ENCODE data around the gene BNC1. TPM values are rescaled to one million over a fixed set of nuclear protein-coding genes. Genes with fewer than 3 reads are reported as not detected.

The BNC1 gene
- total RNA-seq: 1 to 10 TPM in 3 of 4 donors, under 1 TPM in 1; 0.79 to 2.3 (median 1.8) TPM
- polyA plus RNA-seq: 0.34 TPM
- long read RNA-seq, donor 1, partial matches to known transcripts: 1 of 2 reads
- long read RNA-seq, donor 1, other reads (novel, unspliced or antisense): 0 of 2 reads
- long read RNA-seq, donor 2: 0 reads
- long read RNA-seq, donor 3, partial matches to known transcripts: 0 of 1 reads
- long read RNA-seq, donor 3, other reads (novel, unspliced or antisense): 1 of 1 reads
- long read RNA-seq, donor 4, partial matches to known transcripts: 1 of 1 reads
- long read RNA-seq, donor 4, other reads (novel, unspliced or antisense): 0 of 1 reads

GRCh38 chr15:83284559-83285283 is at the start of gene BNC1:
BNC1 (minus strand) TSS chr15:83284664; CDS start chr15:83284628, 36 bp downstream.
- peak; percentile 21 to 60 (median 56) for DNase-seq
- Histone ChIP-seq H3K9me3 (ENCODE audit: control insufficient read depth, low read length) (no peaks in the 10 kb centered on the region), H3K27me3 (ENCODE audit: control insufficient read depth, insufficient read depth) (no peaks in the 10 kb centered on the region), H3K4me1 (ENCODE audit: control insufficient read depth, insufficient read depth, low read length) (no peaks in the 10 kb centered on the region), H3K27ac (ENCODE audit: low read length) (no peak within 1 kb of the TSS), H3K4me3 (ENCODE audit: low read length) (peak within 1 kb of the TSS; percentile 88)
- peak in 1 of 2 donors; percentile 30 for ATAC-seq
- 7% methylated on average over 89 of the region's 93 CpGs for WGBS
- intact Hi-C loops (cut with DNase I): no loop called here

DNA sequence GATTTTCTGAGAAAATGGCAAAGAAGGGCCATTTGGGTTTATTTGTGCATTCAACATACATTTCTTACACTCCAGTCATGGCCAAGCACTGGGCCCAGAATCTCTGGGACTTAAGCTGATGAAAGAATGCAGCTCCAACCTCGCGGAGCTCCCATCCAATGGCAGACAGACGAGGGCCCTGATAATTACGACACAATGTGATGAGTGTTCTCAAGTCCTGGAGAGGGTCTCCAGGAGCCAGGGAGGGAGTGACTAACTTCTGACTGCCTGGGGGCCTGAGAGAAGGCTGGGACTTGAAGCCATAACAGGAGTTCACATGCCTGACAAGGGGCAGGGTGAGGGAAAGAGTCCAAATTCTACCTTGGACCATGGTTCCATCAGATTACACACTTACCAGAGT is 42.6 kb upstream of the BNC1 start:
- no peak overlapping the region for H3K4me3 ChIP-seq (ENCODE audit: low read length)
- intact Hi-C loops (cut with DNase I): no loop called here
- H3K4me1 ChIP-seq (ENCODE audit: control insufficient read depth, insufficient read depth, low read length): no peaks in the 10 kb centered on the region
- no peak overlapping the region for H3K27ac ChIP-seq (ENCODE audit: low read length)
- DNase-seq (no peak), ATAC-seq (no peak)
- H3K27me3 ChIP-seq (ENCODE audit: control insufficient read depth, insufficient read depth): no peaks in the 10 kb centered on the region
- WGBS: 57% methylated on average over 4 of the region's 4 CpGs
- H3K9me3 ChIP-seq (ENCODE audit: control insufficient read depth, low read length): no peaks in the 10 kb centered on the region

DNA sequence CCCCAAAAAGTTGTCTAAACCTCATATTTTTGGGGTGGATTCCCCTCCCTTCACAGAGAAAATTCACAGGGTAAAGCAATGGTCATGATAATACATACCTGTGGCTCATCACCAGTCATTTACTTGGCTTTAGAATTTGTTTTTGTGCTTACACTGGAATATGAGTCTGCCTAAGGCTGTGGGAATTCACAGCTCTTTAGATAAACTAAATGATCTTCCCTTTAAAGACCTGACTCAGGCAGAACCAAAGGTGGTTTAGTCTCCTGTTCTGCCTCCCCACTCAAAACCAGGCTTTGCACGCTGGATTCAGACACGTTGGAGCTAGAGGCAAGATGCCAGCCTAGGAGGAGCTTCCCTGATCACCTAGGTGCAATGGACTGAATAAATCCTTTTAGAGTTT is 40.3 kb upstream of the BNC1 start:
- no peak for ATAC-seq
- 68% methylated on average over 2 of the region's 2 CpGs for WGBS
- H3K9me3 ChIP-seq (ENCODE audit: control insufficient read depth, low read length): no peaks in the 10 kb centered on the region
- intact Hi-C loops (cut with DNase I): no loop called here
- H3K27ac ChIP-seq (ENCODE audit: low read length): no peak overlapping the region
- H3K4me3 ChIP-seq (ENCODE audit: low read length): no peak overlapping the region
- H3K4me1 ChIP-seq (ENCODE audit: control insufficient read depth, insufficient read depth, low read length): no peaks in the 10 kb centered on the region
- no peaks in the 10 kb centered on the region for H3K27me3 ChIP-seq (ENCODE audit: control insufficient read depth, insufficient read depth)
- DNase-seq: no peak

DNA sequence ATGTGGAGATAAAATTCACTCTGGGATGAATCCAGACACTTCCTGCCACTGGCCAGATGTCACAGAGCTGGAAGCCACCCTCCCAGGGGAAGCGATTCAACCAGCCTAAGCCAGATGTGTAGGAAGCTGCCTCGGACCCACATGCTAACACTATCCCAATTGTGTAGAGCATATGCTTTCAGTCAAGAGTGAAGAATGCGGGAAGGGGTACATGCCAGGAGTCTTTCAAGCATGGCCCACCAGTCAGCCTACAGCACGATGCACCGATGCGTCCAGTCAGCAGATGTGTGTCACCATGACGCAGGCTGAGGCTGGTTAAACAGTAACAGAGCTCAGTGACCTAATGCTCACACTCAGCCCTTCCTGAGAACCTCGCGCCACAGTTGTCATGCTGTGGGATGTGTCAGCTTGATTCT is 38.8 kb upstream of the BNC1 start:
- ATAC-seq (peak; percentile 37 to 92), DNase-seq (peak; percentile 34 to 55 (median 38))
- no peaks in the 10 kb centered on the region for H3K9me3 ChIP-seq (ENCODE audit: control insufficient read depth, low read length)
- intact Hi-C loops (cut with DNase I): no loop called here
- no peak overlapping the region for H3K27ac ChIP-seq (ENCODE audit: low read length)
- no peaks in the 10 kb centered on the region for H3K4me1 ChIP-seq (ENCODE audit: control insufficient read depth, insufficient read depth, low read length)
- H3K4me3 ChIP-seq (ENCODE audit: low read length): no peak overlapping the region
- no peaks in the 10 kb centered on the region for H3K27me3 ChIP-seq (ENCODE audit: control insufficient read depth, insufficient read depth)
- 39% methylated on average over 9 of the region's 9 CpGs for WGBS

DNA sequence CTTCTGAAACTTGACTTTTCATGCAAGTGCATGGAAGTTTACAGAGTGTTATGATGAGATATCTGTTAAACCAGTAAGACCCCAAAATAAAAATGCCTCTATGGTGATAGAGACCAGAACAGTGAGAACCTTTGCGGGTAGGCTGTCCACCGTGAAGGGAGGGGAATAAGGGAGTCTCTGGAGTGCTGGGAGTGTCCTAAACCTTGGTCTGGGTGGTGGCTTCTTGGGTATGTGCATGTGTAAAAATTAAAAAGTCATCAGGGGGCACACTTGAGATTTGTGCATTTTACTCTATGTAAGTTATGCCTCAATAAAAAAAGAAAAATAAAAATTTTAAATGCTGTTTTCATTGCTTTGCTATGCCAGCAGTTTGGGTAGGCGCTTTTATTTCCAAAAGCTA is 38.2 kb upstream of the BNC1 start:
- H3K27ac ChIP-seq (ENCODE audit: low read length): no peak overlapping the region
- DNase-seq (no peak), ATAC-seq (no peak)
- H3K9me3 ChIP-seq (ENCODE audit: control insufficient read depth, low read length): no peaks in the 10 kb centered on the region
- H3K4me1 ChIP-seq (ENCODE audit: control insufficient read depth, insufficient read depth, low read length): no peaks in the 10 kb centered on the region
- H3K27me3 ChIP-seq (ENCODE audit: control insufficient read depth, insufficient read depth): no peaks in the 10 kb centered on the region
- WGBS: 92% methylated on average over 3 of the region's 3 CpGs
- no peak overlapping the region for H3K4me3 ChIP-seq (ENCODE audit: low read length)
- intact Hi-C loops (cut with DNase I): no loop called here

- H3K4me1 ChIP-seq (ENCODE audit: control insufficient read depth, insufficient read depth, low read length): no peaks in the 10 kb centered on the region
- H3K27me3 ChIP-seq (ENCODE audit: control insufficient read depth, insufficient read depth): no peaks in the 10 kb centered on the region
- intact Hi-C loops (cut with DNase I): no loop called here
- DNase-seq (no peak), ATAC-seq (no peak)
- WGBS: 44% methylated on average over 6 of the region's 6 CpGs
- H3K4me3 ChIP-seq (ENCODE audit: low read length): no peak overlapping the region
- no peaks in the 10 kb centered on the region for H3K9me3 ChIP-seq (ENCODE audit: control insufficient read depth, low read length)
- no peak overlapping the region for H3K27ac ChIP-seq (ENCODE audit: low read length)
Measured at GRCh38 chr15:83322061-83322460, 37.6 kb upstream of the BNC1 start.

- no peaks in the 10 kb centered on the region for H3K4me1 ChIP-seq (ENCODE audit: control insufficient read depth, insufficient read depth, low read length)
- DNase-seq (no peak), ATAC-seq (no peak)
- no peaks in the 10 kb centered on the region for H3K9me3 ChIP-seq (ENCODE audit: control insufficient read depth, low read length)
- no peak overlapping the region for H3K4me3 ChIP-seq (ENCODE audit: low read length)
- intact Hi-C loops (cut with DNase I): no loop called here
- no peak overlapping the region for H3K27ac ChIP-seq (ENCODE audit: low read length)
- H3K27me3 ChIP-seq (ENCODE audit: control insufficient read depth, insufficient read depth): no peaks in the 10 kb centered on the region
Measured at GRCh38 chr15:83320844-83321243, 36.4 kb upstream of the BNC1 start.

- no peak overlapping the region for H3K27ac ChIP-seq (ENCODE audit: low read length)
- 50% methylated on average over 4 of the region's 4 CpGs for WGBS
- intact Hi-C loops (cut with DNase I): no loop called here
- no peaks in the 10 kb centered on the region for H3K4me1 ChIP-seq (ENCODE audit: control insufficient read depth, insufficient read depth, low read length)
- no peak for ATAC-seq
- H3K4me3 ChIP-seq (ENCODE audit: low read length): no peak overlapping the region
- H3K27me3 ChIP-seq (ENCODE audit: control insufficient read depth, insufficient read depth): no peaks in the 10 kb centered on the region
- H3K9me3 ChIP-seq (ENCODE audit: control insufficient read depth, low read length): no peaks in the 10 kb centered on the region
- DNase-seq: no peak
Measured at GRCh38 chr15:83320404-83320803, 35.9 kb upstream of the BNC1 start.

GRCh38 chr15:83319771-83320170 is 35.3 kb upstream of the BNC1 start:
- no peak overlapping the region for H3K27ac ChIP-seq (ENCODE audit: low read length)
- no peak for ATAC-seq
- no peaks in the 10 kb centered on the region for H3K27me3 ChIP-seq (ENCODE audit: control insufficient read depth, insufficient read depth)
- no peak for DNase-seq
- no peaks in the 10 kb centered on the region for H3K4me1 ChIP-seq (ENCODE audit: control insufficient read depth, insufficient read depth, low read length)
- WGBS: 68% methylated on average over 3 of the region's 3 CpGs
- H3K4me3 ChIP-seq (ENCODE audit: low read length): no peak overlapping the region
- intact Hi-C loops (cut with DNase I): no loop called here
- H3K9me3 ChIP-seq (ENCODE audit: control insufficient read depth, low read length): no peaks in the 10 kb centered on the region

DNA sequence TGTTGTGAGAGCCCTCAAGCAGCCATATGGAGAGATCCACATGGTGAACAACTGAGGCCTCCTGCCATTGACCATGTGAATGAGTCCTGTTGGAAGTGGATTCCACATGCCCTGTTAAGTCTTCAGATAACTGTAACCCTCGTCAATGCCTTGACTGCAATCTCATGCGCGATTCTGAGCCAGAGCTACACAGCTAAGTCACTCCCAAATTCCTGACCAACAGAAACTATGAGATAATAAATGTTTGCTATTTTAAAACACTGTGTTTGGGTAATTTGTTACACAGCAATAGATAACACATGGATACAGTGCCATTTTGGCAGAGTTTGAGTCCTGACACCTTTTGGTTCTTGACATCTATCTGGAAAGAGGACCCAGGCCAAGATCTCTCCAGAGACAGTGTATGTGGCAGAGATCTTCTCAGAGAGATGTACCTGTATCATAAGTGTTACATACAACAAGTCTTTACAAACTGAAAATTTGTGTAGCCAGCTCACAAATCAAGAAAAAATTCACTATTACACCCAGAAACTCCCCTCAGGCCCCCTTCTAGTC is 34.5 kb upstream of the BNC1 start:
- Histone ChIP-seq H3K27ac (ENCODE audit: low read length) (no peak overlapping the region), H3K4me3 (ENCODE audit: low read length) (no peak overlapping the region), H3K27me3 (ENCODE audit: control insufficient read depth, insufficient read depth) (no peaks in the 10 kb centered on the region), H3K4me1 (ENCODE audit: control insufficient read depth, insufficient read depth, low read length) (no peaks in the 10 kb centered on the region), H3K9me3 (ENCODE audit: control insufficient read depth, low read length) (no peaks in the 10 kb centered on the region)
- intact Hi-C loops (cut with DNase I): no loop called here
- ATAC-seq: peak; percentile 50 to 51
- DNase-seq: no peak
- 31% methylated on average over 3 of the region's 3 CpGs for WGBS

DNA sequence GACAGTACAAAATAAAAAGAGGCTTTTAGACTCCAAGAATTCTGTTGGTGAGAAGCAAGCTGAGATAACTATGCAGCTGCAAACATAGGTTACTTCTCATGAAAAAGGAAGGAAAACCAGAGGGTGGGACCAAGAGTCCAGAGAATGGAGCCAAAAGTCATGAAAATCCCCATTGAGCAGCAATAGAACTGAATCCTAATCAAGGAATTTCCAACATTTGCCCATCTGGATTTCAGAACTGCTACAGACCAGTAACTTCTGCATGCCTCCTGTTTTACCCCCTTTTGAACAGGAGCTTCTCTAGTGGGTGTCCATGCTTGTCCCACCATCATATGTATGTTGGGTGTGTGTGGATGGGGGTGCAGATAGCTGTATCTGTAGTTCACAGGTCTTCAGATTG is 33.6 kb upstream of the BNC1 start:
- H3K9me3 ChIP-seq (ENCODE audit: control insufficient read depth, low read length): no peaks in the 10 kb centered on the region
- no peak overlapping the region for H3K4me3 ChIP-seq (ENCODE audit: low read length)
- DNase-seq (no peak), ATAC-seq (no peak)
- no peaks in the 10 kb centered on the region for H3K4me1 ChIP-seq (ENCODE audit: control insufficient read depth, insufficient read depth, low read length)
- intact Hi-C loops (cut with DNase I): no loop called here
- H3K27ac ChIP-seq (ENCODE audit: low read length): no peak overlapping the region
- no peaks in the 10 kb centered on the region for H3K27me3 ChIP-seq (ENCODE audit: control insufficient read depth, insufficient read depth)

All from right cardiac atrium (tissue), 5 donors.